NCI-H1436 (cell line): ENCODE results near the gene KDM4B.

Experiments used
- DNase-seq: peaks from one replicate; lab custom pipeline; 2025; lab: John Stamatoyannopoulos, UW

The KDM4B gene

DNA sequence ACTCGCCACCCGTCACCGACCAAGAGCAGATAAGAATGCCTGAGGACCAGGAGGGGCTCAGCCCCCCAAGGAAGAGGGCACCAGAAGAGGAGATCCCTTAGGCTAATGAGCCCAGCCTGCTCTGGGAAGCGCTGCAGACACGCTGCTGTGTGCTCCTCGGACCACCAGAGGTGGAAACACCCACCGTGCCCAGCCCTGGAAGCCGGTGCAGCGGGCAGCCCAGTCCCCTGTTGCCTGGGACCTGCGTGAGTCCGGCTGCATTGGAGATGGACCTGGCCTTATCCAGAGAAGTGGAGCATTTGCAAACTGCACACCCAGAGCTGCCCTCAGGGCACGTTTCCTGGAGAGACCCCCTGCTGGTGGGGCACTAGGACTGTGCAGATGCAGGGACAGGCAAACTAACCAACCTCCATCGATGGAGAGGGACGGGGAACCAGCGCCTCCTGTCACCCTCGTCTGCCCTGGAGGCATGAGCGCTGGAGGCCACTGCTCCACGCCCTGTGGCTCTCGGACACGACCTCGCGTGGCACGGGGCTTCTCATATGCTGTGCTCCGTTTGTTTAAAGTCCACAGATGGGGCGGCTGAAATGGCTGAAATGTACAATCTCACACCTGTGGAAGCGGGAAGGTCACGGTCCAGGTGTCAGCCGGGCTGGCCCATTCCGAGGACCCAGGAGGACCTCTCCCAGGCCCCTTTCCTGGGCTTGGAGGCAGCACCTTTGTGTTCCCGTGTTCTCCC lies 153.9 kb downstream of the KDM4B start:
- DNase-seq: no peak

DNA sequence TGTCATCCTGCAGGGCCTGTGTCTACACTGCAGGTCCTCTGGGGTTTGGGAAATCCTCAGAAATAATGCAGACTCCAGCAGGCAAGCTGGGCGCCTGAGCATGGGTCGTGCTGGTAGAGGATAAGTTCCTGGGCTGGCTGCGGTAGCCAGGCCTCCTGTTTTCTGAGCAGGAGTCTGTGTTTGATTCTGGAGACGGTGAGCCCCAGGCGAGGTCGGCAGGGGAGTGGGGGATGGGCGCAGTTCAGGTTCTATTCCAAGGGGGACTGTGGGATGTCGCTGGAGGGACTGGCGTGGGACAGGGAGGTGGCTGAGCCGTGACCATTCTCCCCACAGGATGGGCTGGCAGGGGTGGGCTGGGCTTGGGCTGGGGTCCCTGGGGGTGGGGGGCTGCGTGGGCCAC lies 154.7 kb downstream of the KDM4B start:
- DNase-seq: no peak

DNA sequence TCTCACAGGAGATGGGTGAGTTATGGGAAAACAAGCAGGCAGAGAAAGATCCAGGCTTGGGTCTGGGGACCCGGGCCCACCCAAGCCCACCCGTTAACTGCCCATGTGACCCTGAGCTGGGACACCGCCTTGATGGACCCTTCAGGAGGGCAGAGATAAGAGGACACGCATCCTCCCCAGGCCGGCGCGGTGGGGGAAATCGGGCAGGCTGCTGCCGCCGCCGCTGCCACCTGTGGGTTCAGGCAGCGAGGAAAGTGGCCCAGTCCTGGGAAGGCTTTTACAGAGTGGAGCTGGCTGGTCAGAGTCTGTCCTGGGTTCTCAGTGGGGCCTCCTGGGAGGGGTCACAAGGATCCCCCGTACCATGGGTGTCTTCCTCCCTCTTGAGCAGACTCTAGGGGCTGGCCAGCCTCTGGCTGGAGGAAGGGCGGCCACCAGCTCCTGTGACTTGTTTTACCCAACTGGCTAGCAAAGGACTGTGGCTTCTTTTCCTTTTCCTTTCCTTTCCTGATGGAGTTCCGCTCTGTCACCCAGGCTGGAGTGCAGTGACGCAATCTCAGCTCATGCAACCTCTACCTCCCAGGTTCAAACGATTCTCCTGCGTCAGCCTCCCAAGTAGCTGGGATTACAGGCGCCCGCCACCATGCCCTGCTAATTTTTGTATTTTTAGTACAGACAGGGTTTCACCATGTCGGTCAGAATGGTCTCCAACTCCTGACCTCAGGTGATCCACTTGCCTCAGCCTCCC lies 155.4 kb downstream of the KDM4B start:
- DNase-seq: no peak

DNA sequence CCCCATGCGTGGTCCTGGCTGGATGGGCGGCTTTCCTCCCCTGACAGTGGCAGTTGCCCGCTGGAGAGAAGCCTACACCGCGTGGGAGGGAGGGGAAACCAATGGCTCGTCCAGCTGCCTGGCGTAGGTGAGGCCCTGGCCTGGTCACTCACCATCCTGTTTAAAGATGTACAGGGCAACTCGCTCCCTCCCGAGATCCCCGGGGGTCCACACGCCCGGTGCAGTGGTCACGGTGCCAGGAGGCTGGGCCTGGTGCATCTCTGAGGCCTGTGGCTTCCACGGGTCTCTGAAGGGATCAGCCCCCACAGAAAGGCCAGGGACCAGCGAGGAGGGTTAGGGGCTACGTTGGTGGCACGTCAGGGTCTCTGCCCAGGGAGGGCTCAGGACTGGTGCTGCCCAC lies 156.5 kb downstream of the KDM4B start:
- no peak for DNase-seq

DNA sequence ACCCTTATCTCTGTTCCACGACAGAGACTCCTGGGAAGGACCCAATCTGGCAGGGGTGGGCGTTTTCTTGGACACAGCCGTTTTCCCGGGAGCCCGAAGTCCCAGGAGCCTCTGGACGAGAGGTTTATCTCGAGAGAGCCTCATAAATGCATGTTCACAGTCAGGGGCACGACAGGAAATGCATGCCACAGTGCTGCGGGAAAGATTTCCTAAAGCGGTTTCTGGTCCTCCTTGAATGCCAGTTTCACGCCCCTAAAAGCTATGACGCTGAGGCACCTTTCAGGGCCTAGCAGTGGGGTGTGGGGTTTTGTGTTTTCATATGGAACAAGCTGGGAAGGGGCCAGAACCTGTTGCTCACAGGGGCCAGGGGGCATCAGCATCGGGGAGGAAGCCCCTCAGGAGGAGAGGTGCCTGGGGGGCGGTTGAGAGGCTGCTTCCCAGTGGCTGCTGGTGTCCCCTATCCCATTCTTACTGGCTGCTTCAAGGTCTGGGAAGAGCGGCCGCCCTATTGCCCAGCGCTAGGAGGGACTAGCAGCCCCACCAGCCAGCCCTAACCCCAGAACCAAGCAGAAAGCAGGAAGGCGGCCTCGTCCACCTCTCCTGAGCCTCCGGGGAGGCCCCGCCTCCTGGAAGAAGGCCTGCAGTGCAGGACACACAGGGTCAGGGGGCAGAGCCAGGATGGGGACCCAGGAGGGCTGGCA lies 157.0 kb downstream of the KDM4B start:
- DNase-seq: no peak

DNA sequence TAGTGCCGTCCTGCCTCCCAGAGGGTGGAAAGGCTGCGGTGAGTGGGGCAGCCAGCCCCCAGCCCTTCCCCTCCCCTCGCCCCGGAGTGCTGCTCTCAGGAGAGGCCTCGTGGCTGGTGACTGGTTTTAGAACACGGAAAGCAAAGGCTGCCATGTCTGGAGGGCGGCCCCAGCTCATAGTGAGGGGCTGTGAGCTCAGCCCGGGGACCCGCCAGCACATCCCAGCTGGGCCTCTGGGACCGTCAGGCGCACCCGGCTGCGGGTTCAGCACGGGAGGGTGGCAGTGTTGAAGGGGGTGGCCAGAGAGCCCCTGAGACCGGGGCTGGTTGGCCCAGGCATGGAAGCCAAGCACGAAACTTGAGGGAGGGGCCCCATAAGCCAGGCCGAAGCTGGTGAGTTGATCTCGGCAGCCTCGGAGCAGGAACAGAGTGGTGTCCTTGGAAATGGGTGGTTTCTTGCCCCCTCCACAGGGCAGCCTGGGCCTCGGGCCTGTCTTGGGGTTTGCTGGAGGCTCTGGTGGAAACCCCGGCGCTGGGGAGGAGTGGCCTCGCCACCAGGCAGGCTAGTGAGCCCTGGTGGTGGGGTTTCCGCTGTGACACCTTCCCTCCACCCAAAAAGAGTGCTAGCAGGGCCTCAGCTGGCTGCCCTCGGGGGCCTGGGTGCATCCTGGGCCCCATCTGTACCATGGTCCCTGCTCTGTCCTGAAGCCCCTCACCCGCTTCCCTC lies 157.7 kb downstream of the KDM4B start:
- no peak for DNase-seq

DNA sequence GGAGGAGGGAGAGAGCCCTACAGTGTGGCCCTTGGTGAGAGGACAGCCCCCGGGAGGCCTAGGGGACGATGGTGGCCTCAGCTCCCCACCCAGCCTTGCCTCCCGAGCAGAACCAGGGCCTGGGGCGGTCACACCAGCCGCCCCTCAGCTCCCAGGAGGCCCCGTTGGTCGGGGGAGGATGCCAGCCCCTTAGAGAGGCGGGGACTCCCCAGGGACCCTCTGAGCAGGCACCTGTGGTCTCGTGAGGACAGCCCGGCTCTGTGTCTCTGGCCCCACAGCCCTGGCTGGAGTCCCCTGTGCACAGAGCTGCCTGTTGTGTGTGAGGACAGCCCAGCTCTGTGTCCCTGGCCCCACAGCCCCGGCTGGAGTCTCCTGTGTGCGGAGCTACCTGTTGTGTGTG lies 158.8 kb downstream of the KDM4B start:
- DNase-seq: peak; percentile 45

DNA sequence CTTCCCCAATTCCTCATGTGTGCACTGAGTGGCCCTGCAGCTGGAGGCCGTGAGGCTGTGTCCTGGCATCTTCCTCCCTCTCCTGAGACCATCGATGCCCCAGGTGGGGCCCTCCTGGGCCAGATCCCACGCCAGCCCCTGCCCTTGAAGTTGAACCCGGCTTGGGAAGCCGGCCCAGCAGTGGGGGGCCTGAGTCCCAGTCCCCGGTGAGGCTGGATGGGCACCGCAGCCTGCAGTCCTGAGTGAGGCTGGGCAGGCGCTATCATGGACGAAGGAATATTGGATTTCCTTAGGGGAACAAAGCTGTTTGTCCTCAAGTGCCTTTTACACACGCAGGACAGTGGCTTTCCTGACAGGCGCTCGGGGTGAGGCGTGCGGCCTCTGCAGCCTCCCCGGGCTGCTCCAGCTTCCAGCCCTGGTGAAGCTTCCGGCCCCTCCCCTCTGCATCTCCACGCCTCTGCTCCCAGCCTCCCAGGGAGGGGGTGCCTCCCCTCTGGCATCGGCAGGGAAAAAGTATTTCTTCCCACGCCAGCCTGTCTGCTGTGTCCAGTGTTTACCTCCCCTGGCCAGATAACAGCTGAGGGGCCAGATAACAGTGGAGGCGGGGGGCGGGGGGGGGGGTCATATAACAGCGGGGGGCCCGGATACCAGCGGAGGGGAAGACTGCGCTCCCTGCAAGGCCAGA lies 159.5 kb downstream of the KDM4B start:
- DNase-seq: no peak

DNA sequence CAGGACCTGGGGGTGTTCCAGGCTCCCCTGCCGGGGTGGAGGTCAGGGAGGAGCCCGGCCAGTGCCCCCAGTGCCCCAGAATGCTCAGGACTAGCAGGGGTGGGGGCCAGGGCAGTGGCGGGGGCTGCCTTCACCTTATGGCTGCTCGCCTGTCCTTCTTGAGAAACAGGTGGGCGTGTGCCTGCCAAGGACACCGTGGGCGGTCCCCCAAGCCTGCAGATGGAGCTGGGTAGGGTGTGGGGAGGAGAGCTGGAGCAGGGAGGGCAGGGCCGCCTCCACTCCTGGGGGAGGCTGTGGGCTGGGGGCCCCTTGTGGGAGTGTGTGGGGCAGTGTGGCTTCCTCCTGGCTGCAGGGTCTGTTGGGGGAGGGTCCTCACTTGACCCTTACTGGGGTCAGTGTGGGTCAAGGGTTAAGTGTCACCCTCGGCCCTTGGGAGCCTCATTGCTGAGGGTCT lies 160.1 kb downstream of the KDM4B start:
- DNase-seq: no peak

DNA sequence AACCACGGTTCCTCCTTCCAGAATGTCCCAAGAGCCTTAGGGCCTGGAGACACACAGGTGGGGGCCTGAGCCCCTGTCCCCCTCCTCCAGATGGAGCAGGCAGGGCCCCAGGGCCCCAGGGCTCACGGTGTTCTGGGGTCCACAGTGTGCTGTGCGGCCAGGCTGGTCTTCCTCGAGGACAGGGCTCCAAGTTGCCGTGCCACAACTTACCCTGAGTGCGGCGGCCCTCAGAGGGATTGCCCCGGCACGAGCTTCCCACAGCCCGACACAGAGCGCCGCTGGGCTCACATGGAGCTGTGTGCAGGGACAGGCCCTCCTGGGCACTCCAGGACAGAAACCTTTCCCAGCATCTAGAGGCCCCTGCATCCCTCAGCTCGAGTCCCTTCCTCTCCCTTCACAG lies 160.8 kb downstream of the KDM4B start:
- DNase-seq: no peak

DNA sequence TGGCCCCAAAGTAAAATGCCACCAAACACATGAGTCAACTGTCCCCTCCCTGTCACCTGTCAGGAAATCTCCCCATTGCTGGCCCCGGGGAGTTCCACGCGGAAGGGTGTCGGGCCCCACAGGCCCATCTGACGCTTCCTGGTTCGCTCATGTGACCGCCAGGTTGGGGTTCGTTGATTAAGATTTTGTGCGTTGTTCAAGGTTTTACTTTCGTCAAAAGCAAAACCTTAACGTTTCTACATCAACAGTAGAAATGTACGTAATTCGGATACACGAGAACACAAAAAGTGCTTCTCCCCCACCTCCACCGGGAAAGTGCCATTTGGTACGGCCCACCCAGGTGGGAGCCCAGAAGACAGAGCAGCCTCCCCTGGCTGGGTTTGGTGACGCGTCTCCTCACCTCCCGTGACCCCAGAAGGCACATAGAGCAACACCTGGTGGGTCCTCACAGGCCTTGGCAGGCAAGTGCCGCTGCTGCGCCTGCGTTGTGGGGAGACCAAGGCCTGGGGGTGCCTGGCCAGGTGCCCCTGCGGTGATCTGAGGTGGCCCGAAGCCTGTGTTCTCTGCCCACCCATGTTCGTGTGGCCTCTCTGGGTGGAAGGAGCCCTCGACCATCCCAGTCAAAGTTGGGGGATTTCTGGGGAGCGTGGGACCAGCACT lies 161.6 kb downstream of the KDM4B start:
- no peak for DNase-seq

DNA sequence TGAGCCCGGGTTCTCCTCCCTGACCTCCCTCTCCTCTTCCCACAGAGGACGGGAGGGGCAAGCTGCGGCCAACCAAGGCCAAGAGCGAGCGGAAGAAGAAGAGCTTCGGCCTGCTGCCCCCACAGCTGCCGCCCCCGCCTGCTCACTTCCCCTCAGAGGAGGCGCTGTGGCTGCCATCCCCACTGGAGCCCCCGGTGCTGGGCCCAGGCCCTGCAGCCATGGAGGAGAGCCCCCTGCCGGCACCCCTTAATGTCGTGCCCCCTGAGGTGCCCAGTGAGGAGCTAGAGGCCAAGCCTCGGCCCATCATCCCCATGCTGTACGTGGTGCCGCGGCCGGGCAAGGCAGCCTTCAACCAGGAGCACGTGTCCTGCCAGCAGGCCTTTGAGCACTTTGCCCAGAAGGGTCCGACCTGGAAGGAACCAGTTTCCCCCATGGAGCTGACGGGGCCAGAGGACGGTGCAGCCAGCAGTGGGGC lies 162.2 kb downstream of the KDM4B start:
- no peak for DNase-seq

DNA sequence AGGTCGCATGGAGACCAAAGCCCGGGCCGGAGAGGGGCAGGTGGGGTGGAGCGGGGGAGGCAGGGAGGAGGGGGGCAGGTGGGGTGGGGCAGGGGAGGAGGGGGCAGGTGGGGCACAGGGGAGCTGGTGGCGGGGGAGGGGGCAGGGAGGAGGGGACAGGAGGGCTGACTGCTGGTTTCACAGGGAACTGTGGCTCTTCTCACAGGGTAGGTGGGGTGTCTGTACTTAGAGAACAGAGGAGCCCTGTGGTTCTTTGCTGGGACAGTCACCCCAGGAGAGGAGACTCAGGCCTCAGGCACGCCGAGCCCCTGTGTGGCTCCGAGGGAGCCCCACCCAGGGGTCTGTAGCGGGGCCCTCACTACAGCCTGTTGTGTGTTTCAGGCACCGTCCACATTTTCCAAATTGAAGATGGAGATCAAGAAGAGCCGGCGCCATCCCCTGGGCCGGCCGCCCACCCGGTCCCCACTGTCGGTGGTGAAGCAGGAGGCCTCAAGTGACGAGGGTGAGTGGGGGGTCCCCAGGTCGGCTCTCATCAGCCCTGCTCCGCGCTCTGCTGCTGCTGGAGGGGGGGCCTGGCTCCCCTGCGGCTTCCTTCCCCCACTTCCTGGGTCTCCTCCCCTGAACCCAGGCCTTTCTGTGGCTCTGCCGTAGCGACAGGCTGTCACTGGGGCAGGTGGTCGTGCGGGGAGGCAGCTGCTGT lies 162.7 kb downstream of the KDM4B start:
- no peak for DNase-seq

DNA sequence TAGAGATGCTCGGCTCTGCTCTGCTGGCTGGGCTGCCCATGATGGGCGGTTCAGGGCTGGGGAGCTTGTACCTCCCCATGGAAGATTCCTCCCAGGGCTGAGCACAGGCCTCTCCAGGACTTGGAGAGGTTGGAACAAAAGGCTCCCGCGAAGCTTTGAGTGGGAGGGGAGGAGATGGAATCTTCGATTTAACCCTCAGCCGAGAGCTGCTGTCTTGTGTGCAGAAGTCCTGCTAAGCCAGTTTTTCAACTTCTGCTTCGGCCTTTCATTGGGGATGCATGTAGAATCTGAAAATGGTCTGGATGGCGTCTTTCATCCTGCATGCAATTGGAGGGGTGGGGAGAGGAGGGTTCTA lies 163.3 kb downstream of the KDM4B start:
- no peak for DNase-seq

DNA sequence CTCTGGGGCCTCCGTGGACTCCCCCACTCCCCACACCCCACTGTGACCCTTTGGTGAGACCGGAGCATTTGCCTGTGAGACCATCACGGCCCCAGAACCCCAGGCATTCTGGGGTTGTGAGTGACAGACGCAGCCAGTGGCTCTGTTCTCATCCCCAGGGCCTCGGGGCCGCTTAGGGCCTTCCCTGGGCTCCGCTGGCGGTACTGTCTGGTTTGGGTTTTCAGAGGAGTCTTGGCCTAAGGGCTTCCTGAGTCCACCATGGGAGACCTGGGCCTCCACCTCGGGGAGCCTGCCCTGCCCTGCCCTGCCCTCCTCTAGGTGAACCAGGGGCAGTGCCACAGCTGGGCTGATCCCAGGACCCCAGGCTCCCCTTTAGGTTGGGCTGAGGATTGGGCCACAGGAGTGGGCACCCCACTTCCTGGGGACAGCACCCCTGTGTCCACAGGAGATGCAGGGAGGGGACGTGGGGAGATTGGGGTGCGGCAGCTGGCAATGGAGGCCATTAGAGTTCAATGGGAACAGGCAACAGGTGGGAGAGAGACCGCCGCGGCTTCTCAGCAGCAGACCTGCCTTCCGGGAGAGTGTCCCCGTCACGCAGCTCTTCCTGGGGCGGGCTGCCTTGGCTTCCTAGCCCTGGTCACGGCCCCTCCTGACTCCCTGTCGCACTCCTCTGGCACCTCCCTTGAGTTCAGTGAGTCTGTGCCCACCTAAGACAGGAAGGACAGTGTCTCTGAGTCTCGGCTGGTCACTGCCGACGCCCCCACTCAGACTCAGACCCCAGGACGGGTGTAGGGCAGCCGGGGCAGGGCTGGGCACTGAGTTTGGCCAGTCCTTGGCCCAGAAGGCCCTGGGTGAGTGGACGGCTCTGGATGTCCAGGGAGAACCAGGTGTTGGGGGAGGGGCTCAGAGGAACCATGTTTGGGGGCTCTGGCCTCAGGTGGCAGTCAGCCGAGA lies 164.1 kb downstream of the KDM4B start:
- no peak for DNase-seq

DNA sequence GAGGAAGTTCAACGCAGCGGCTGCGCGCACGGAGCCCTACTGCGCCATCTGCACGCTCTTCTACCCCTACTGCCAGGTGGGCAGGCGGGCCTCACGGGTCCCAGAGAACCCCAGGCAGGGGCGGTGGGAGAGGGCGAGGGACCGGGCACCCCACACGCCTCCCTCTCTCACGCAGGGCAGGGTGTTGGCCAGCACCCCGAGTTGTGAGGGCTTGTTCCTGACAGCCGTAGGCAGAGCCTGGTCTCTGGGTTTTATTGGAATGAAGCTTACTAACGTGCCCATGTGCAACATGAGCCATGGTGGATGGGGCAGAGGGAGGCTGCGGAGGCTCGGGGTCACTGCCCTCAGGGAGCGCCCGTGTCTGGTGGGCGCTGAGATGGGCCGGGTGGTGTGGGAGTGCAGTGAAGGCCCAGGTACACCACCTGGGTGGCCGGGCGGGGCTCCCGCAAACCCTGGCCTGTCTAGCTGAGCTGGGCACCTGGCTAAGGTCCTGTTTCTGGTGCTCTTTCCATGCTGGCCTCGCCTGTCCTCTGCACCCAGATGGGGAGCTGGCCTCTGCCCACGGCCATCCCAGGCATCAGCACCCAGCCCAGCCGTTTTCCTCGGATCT lies 165.2 kb downstream of the KDM4B start:
- no peak for DNase-seq

DNA sequence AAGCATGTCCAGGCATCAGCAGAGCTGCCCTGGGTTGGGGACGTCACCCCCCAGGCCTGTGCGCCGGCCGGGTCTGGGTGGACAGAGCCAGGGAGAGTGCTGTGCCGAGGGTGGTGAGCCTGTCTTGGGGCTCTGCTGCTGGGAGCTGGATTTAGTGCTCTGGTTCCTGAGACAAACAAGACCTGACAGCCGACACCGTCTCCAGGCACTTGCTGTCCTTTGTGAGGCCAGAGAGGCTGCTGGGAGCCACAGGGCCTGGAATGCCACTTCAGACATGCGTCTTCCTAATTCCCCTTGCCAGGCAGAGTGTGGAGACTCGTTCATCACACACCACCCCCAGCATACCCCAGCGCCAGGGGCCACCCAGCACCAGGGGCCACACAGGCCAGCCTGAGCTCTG lies 165.8 kb downstream of the KDM4B start:
- no peak for DNase-seq

DNA sequence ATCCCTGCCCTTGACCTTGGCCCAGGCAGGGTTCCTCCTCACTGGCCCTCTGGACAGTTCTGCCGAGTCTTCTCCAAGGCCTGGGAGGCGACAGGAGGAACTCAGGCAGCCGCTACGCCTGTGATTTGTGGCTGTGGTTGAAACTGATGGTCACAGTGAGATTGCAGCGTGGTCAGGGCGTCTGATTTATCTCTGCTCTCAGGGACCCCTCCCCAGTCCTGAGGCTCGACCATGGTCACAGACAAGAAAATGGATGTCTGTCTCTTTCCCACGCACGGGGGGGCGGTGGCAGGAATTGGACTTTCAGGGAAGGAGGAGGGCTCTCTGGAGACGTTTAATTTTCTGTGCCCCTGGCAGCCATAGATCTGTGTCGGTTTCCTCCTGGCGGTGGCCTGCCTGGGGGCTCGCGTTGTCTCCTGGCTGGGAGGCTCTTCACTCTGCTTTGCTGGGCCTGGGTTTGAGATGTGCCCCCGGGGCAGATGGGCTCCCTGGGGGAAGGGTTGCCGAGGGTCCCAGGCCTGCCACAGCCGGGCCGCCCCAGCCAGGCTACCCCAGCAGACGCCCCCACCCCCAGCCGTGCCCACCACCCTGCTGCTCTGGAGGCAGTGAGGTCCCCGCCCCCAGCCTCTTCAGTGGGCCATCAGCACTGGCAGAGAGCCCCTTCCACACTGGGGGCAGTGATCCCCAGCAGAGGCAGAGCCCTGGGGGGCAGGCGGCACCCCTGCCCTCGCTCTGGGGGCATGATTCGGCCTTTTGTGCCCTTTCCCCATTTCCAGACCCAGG lies 167.4 kb downstream of the KDM4B start:
- no peak for DNase-seq
